A549 (cell line): Measurements from ENCODE around the gene TFF2.

Experiments
- CBX8 ChIP-seq: fragments of 200-600 bp; sonication (generic); IDR thresholded peaks from 2 replicates; pipeline ENCODE4 v1.6.1; 2016
- CTCF ChIP-seq: fragments of >200 bp; sonication (Bioruptor Twin); formaldehyde crosslinking; IDR thresholded peaks from 3 replicates; pipeline ENCODE4 v1.5.1; 2016
- EHMT2 ChIP-seq: fragments of 200-600 bp; sonication (generic); IDR thresholded peaks from 2 replicates; pipeline ENCODE4 v1.6.1; 2016; ENCODE audit warnings: antibody characterized with exemption, low read depth, mild to moderate bottlenecking, moderate library complexity
- GATA3 ChIP-seq: IDR thresholded peaks from 2 replicates; pipeline ENCODE4 v1.6.1; 2012; ENCODE audit warnings: borderline replicate concordance
- HDAC2 ChIP-seq: fragments of 200-600 bp; sonication (generic); IDR thresholded peaks from 2 replicates; pipeline ENCODE4 v1.6.1; 2016
- PBX3 ChIP-seq: IDR thresholded peaks from 2 replicates; pipeline ENCODE4 v1.6.1; 2012
- POLR2A ChIP-seq: IDR thresholded peaks from 2 replicates; pipeline ENCODE4 v1.6.1; 2012; ENCODE audit warnings: mild to moderate bottlenecking, low read length
- RAD21 ChIP-seq, 2 experiments: fragments of >200 bp in 1 of 2; sonication (Bioruptor Twin) in 1 of 2; formaldehyde crosslinking in 1 of 2; IDR thresholded peaks in 1 of 2; conservative IDR thresholded peaks in 1 of 2; 2 replicates in 1 of 2; 3 replicates in 1 of 2; pipeline ENCODE4 v1.6.1; 2012 to 2018; ENCODE audit warnings: inconsistent platforms in 1 of 2
- TF ChIP-seq, protein P1 (sequence below): fragments of 250-450 bp; sonication (Bioruptor Pico); IDR thresholded peaks from 2 replicates; pipeline ENCODE4 v1.5.0; 2021; ENCODE audit warnings: mild to moderate bottlenecking, moderate library complexity, borderline replicate concordance
- TF ChIP-seq, protein P2 (sequence below): IDR thresholded peaks from 2 replicates; pipeline ENCODE4 v1.6.1; 2012; ENCODE audit warnings: low read depth, borderline replicate concordance

- TF ChIP-seq PBX3 (no peak), POLR2A (no peak), RAD21 (conservative IDR thresholded peaks at IDR 0.05 in 1 of 2, IDR thresholded peaks at IDR 0.05 in 1 of 2) (no peak), CTCF (no peak), GATA3 (no peak), HDAC2 (no peak), EHMT2 (no peak), CBX8 (no peak)
- TF ChIP-seq, protein P1, sequence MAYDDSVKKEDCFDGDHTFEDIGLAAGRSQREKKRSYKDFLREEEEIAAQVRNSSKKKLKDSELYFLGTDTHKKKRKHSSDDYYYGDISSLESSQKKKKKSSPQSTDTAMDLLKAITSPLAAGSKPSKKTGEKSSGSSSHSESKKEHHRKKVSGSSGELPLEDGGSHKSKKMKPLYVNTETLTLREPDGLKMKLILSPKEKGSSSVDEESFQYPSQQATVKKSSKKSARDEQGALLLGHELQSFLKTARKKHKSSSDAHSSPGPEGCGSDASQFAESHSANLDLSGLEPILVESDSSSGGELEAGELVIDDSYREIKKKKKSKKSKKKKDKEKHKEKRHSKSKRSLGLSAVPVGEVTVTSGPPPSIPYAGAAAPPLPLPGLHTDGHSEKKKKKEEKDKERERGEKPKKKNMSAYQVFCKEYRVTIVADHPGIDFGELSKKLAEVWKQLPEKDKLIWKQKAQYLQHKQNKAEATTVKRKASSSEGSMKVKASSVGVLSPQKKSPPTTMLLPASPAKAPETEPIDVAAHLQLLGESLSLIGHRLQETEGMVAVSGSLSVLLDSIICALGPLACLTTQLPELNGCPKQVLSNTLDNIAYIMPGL (CRISPR knock-in tag): no peak
- TF ChIP-seq, protein P2, sequence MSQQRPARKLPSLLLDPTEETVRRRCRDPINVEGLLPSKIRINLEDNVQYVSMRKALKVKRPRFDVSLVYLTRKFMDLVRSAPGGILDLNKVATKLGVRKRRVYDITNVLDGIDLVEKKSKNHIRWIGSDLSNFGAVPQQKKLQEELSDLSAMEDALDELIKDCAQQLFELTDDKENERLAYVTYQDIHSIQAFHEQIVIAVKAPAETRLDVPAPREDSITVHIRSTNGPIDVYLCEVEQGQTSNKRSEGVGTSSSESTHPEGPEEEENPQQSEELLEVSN: no peak
Measured at GRCh38 chr21:42356046-42356445, 5.3 kb upstream of the TFF2 start.
